CD4-positive, alpha-beta T cell (primary cell): Measurements from ENCODE around the gene MTARC1. TPM values are rescaled to one million over a fixed set of nuclear protein-coding genes. Genes with fewer than 3 reads are reported as not detected.

ENCODE experiments used
- ATAC-seq: fragments of 200-7000 bp; cut with Tn5 transposase; one replicate; pipeline ENCODE4 v1.10.0; 2022; ENCODE audit warnings: mild to moderate bottlenecking; ENCODE audit not compliant: poor library complexity
- CTCF ChIA-PET: fragments of 350-600 bp; sonication (Branson Sonifier 250); formaldehyde crosslinking; loops from one replicate; lab custom pipeline; 2021; ENCODE audit warnings: antibody characterized with exemption, inconsistent platforms; lab: Charles Lee
- POLR2A ChIA-PET: fragments of 350-600 bp; sonication (Branson Sonifier 250); formaldehyde crosslinking; loops from one replicate; lab custom pipeline; 2021; ENCODE audit warnings: antibody characterized with exemption, inconsistent platforms; lab: Charles Lee
- DNase-seq, 14 experiments: peaks; one replicate each; pipeline ENCODE4 v3.0.0-alpha.2; 2013 to 2020; ENCODE audit warnings: mixed read lengths in 2 of 14
- H3K27ac ChIP-seq, 2 donors: one replicate each; pipeline versions ENCODE4 v1.5.1 to v1.7.0; 2013; ENCODE audit warnings: low read length in 2 of 2, low read depth in 1 of 2, mild to moderate bottlenecking in 1 of 2
- H3K27me3 ChIP-seq, 2 experiments: 1 replicate in 1 of 2; 2 replicates in 1 of 2; pipeline versions ENCODE4 v1.6.1 to v1.7.0; 2013; ENCODE audit warnings: low read length in 2 of 2, control low read depth in 1 of 2, mild to moderate bottlenecking in 1 of 2, moderate library complexity in 1 of 2; ENCODE audit not compliant: insufficient read depth in 2 of 2, control insufficient read depth in 1 of 2
- H3K36me3 ChIP-seq: one replicate; pipeline ENCODE4 v1.6.1; 2013; ENCODE audit warnings: low read length, control low read depth; ENCODE audit not compliant: insufficient read depth
- H3K4me1 ChIP-seq: one replicate; pipeline ENCODE4 v1.6.1; 2013; ENCODE audit warnings: low read length, control low read depth; ENCODE audit not compliant: insufficient read depth
- H3K4me3 ChIP-seq: one replicate; pipeline ENCODE4 v1.5.1; 2013; ENCODE audit warnings: mild to moderate bottlenecking, low read length, moderate library complexity
- H3K9me3 ChIP-seq, 2 experiments: 1 replicate in 1 of 2; 2 replicates in 1 of 2; pipeline versions ENCODE4 v1.6.1 to v1.7.0; 2013; ENCODE audit warnings: low read length in 2 of 2, mild to moderate bottlenecking in 2 of 2, control low read depth in 1 of 2, moderate library complexity in 1 of 2; ENCODE audit not compliant: control insufficient read depth in 1 of 2, insufficient read depth in 1 of 2
- H3K27ac Mint-ChIP-seq: one replicate; pipeline ENCODE4 v1.8.0; 2020; ENCODE audit warnings: mixed read lengths
- H3K27me3 Mint-ChIP-seq: one replicate; pipeline ENCODE4 v1.8.0; 2021; ENCODE audit warnings: mixed read lengths
- H3K36me3 Mint-ChIP-seq: one replicate; pipeline ENCODE4 v1.8.0; 2021; ENCODE audit warnings: low read depth, mixed read lengths
- H3K4me1 Mint-ChIP-seq: one replicate; pipeline ENCODE4 v1.8.0; 2021; ENCODE audit warnings: low read depth, mixed read lengths
- H3K4me3 Mint-ChIP-seq: one replicate; pipeline ENCODE4 v1.8.0; 2020; ENCODE audit warnings: mild to moderate bottlenecking, mixed read lengths
- H3K9me3 Mint-ChIP-seq: one replicate; pipeline ENCODE4 v1.8.0; 2020; ENCODE audit warnings: mixed read lengths
- CTCF ChIP-seq: fragments of 200-600 bp; IDR thresholded peaks from one replicate; pipeline ENCODE4 v1.8.0; 2022; ENCODE audit warnings: antibody characterized with exemption, mild to moderate bottlenecking
- intact Hi-C, 2 experiments: fragments of 100-400 bp; cut with DNase I in 1 of 2; cut with micrococcal nuclease in 1 of 2; formaldehyde crosslinking; loops; one replicate each; pipeline versions ENCODE4 v1.15.1 to v1.9.0; 2023 to 2025; cut with DNase I, micrococcal nuclease
- total RNA-seq, 174 experiments: library from RNA in 2 of 174; stranded (reverse) in 2 of 174; gene quantifications; one replicate each; pipeline ENCODE4 v1.2.3 and lab custom pipeline; 2021 to 2026

MTARC1 gene
- total RNA-seq, 2 experiments from 2014 or later, result not detected

- intact Hi-C loops, result no loop called here
These were observed 35.6 kb upstream of the MTARC1 start for GRCh38 chr1:220751111-220751510.

GRCh38 chr1:220754212-220754917, 32.3 kb upstream of the MTARC1 start:
- intact Hi-C loops, result no loop called here
- Mint-ChIP-seq H3K27ac (no peak overlapping the region), H3K27me3 (peaks cover 58% of the 10 kb centered on the region), H3K4me3 (no peak overlapping the region), H3K4me1 (no peaks in the 10 kb centered on the region), H3K9me3 (no peaks in the 10 kb centered on the region), H3K36me3 (no peaks in the 10 kb centered on the region)
- H3K4me1 ChIP-seq, result no peaks in the 10 kb centered on the region
- no peak overlapping the region for H3K4me3 ChIP-seq
- TF ChIP-seq CTCF, result no peak
- H3K36me3 ChIP-seq, result no peaks in the 10 kb centered on the region
- ChIA-PET CTCF (interaction anchor here (1.0 kb wide), 1 partner anchor 11 kb away, joined by 3 read pairs; no protein-coding TSS in a partner anchor), POLR2A (no interaction called here)
- H3K9me3 ChIP-seq, result no peaks in the 10 kb centered on the region
- ATAC-seq (no peak), DNase-seq (no peak)
- H3K27me3 ChIP-seq, result peaks cover 14 to 19% of the 10 kb centered on the region in 2 experiments
- H3K27ac ChIP-seq, result no peak overlapping the region

More at GRCh38 chr1:220751111-220751510, 35.6 kb upstream of the MTARC1 start:
- no peak overlapping the region for H3K27ac ChIP-seq
- no peak overlapping the region for H3K4me3 ChIP-seq
- ATAC-seq, result no peak
- no peak for DNase-seq
- Mint-ChIP-seq H3K27me3 (peaks cover 74% of the 10 kb centered on the region), H3K27ac (no peak overlapping the region), H3K9me3 (no peaks in the 10 kb centered on the region), H3K4me3 (no peak overlapping the region), H3K36me3 (no peaks in the 10 kb centered on the region), H3K4me1 (peaks cover 8% of the 10 kb centered on the region)
- H3K9me3 ChIP-seq, result peaks cover 0 to 4% of the 10 kb centered on the region in 2 experiments
- H3K36me3 ChIP-seq, result no peaks in the 10 kb centered on the region
- peaks cover 6% of the 10 kb centered on the region for H3K4me1 ChIP-seq
- H3K27me3 ChIP-seq, result peaks cover 40 to 47% of the 10 kb centered on the region in 2 experiments
- ChIA-PET POLR2A (no interaction called here), CTCF (no interaction called here)
- no peak for TF ChIP-seq CTCF

GRCh38 chr1:220754918-220755295, 31.8 kb upstream of the MTARC1 start:
- no peak overlapping the region for H3K27ac Mint-ChIP-seq
- no peaks in the 10 kb centered on the region for H3K9me3 Mint-ChIP-seq
- Histone ChIP-seq H3K4me3 (no peak overlapping the region), H3K27me3 (peaks cover 13 to 18% of the 10 kb centered on the region in 2 experiments), H3K27ac (no peak overlapping the region), H3K36me3 (no peaks in the 10 kb centered on the region), H3K4me1 (no peaks in the 10 kb centered on the region), H3K9me3 (no peaks in the 10 kb centered on the region)
- peaks cover 53% of the 10 kb centered on the region for H3K27me3 Mint-ChIP-seq
- intact Hi-C loops, result no loop called here
- TF ChIP-seq CTCF, result no peak
- no peaks in the 10 kb centered on the region for H3K36me3 Mint-ChIP-seq
- DNase-seq, result no peak
- no peak overlapping the region for H3K4me3 Mint-ChIP-seq
- ChIA-PET CTCF (interaction anchor here (1.0 kb wide), 1 partner anchor 10 kb away, joined by 3 read pairs; no protein-coding TSS in a partner anchor), POLR2A (no interaction called here)
- no peaks in the 10 kb centered on the region for H3K4me1 Mint-ChIP-seq
- no peak for ATAC-seq
